ENCODE measurements around the gene SLC36A1. TPM values are rescaled to one million over a fixed set of nuclear protein-coding genes. Genes with fewer than 3 reads are reported as not detected.

SLC36A1 gene
- total RNA-seq, 1 donor from 2014 or later, result 14.2 TPM

DNA sequence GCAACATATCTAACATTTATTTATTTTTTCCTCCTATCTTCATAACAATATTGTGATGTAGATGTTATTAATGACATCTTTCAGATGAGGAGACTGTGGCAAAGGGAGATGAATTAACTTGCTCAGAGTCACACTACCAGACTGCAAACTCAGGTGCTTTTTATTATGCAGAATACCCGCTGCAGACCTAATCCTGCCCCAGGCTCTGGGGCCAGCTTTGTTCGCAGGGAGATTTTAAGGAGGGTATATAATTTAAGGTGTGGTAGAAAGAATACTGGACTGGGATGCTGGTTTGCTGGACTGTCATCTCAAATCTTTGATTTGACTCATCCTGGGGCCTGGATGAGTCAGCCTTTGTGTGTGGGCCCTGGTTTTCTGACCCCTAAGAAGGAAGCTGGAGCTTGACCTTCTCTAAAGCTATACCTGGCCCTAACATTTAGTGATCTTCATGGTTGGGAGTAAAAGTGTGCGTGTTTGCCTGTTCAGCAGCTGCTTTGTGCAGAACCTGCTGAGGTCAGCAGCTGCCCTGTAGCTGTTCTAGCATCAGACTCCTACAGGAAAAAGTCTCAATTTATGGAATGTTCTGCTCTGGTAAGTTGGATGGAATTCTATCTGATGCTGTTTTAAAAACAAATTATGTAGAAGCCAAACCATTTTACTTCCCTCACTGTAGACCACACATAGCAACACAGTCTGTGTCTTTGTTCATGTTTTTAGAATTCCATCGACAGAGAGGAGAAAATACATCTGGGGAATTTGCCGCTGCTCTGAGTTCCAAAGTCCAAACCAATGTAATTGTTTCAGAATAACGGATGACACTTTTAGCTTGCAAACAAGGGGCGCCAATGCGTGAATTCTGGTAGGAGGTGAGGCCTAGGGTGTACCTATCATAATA is 4.5 kb downstream of the SLC36A1 start:
- H3K27me3 Mint-ChIP-seq, result peaks cover 7% of the 10 kb centered on the region
- TF ChIP-seq, protein P1, sequence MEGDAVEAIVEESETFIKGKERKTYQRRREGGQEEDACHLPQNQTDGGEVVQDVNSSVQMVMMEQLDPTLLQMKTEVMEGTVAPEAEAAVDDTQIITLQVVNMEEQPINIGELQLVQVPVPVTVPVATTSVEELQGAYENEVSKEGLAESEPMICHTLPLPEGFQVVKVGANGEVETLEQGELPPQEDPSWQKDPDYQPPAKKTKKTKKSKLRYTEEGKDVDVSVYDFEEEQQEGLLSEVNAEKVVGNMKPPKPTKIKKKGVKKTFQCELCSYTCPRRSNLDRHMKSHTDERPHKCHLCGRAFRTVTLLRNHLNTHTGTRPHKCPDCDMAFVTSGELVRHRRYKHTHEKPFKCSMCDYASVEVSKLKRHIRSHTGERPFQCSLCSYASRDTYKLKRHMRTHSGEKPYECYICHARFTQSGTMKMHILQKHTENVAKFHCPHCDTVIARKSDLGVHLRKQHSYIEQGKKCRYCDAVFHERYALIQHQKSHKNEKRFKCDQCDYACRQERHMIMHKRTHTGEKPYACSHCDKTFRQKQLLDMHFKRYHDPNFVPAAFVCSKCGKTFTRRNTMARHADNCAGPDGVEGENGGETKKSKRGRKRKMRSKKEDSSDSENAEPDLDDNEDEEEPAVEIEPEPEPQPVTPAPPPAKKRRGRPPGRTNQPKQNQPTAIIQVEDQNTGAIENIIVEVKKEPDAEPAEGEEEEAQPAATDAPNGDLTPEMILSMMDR (IDR thresholded peaks at IDR 0.05; ENCODE audit: unreplicated experiment), result no peak
- H3K4me3 Mint-ChIP-seq (ENCODE audit: low read depth), result no peak overlapping the region
- H3K36me3 Mint-ChIP-seq (ENCODE audit: insufficient read depth), result no peaks in the 10 kb centered on the region
- no peak for DNase-seq (ENCODE audit: low spot score, unreplicated experiment)
- no peak overlapping the region for H3K27ac Mint-ChIP-seq
- H3K9me3 Mint-ChIP-seq (ENCODE audit: low read depth), result no peaks in the 10 kb centered on the region
- peaks cover 12% of the 10 kb centered on the region for H3K4me1 Mint-ChIP-seq (ENCODE audit: low read depth)

DNA sequence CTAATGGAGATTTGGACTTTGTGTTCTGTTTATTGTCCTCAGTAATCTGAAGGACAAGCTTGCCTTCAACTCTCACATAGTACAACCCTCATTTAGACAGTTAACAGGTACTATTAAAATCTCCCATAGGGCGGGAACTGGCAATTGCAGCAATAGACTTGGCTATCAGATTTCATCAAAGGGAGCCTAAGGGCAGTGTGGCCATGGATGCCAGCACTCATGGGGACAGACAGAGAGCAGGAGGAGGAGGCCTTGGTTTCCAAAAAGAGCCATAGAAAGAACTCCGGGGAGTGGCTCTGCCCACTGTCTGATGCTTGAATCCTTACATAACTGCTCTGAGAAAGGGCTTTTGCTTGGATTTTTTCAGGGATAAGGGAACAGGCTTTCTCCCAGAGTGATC is 6.8 kb downstream of the SLC36A1 start:
- peaks cover 2% of the 10 kb centered on the region for H3K36me3 Mint-ChIP-seq (ENCODE audit: insufficient read depth)
- peaks cover 2% of the 10 kb centered on the region for H3K27me3 Mint-ChIP-seq

DNA sequence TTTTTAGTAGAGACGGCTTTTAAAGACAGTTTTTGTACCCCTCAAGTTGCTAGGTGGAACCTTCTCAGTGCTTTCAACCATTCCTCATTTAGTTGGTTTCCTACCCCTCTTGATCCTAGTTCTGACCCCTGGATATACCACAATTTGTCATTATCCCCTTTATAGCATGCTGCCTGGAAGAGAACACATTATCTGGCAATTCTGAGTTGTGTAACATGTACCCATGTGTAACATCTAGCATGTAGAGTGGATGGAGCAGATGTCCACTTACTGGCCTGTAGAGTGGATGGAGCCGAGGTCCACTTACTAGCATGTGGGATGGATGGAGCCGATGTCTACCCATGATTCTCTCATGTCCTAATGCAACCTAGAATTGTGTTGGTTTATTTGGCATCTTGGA is 7.5 kb downstream of the SLC36A1 start:
- peaks cover 1% of the 10 kb centered on the region for H3K4me1 Mint-ChIP-seq (ENCODE audit: low read depth)
- DNase-seq (ENCODE audit: low spot score, unreplicated experiment), result no peak
- TF ChIP-seq, protein P1 (IDR thresholded peaks at IDR 0.05; ENCODE audit: unreplicated experiment), result no peak
- no peaks in the 10 kb centered on the region for H3K27me3 Mint-ChIP-seq
- H3K27ac Mint-ChIP-seq, result no peak overlapping the region
- H3K4me3 Mint-ChIP-seq (ENCODE audit: low read depth), result no peak overlapping the region
- peaks cover 2% of the 10 kb centered on the region for H3K36me3 Mint-ChIP-seq (ENCODE audit: insufficient read depth)
- no peaks in the 10 kb centered on the region for H3K9me3 Mint-ChIP-seq (ENCODE audit: low read depth)

More for the DNA sequence above, 6.8 kb downstream of the SLC36A1 start:
- DNase-seq (ENCODE audit: low spot score, unreplicated experiment), result no peak
- Mint-ChIP-seq H3K27ac (no peak overlapping the region), H3K4me1 (ENCODE audit: low read depth) (peaks cover 4% of the 10 kb centered on the region), H3K4me3 (ENCODE audit: low read depth) (no peak overlapping the region), H3K9me3 (ENCODE audit: low read depth) (no peaks in the 10 kb centered on the region)
- TF ChIP-seq, protein P1 (IDR thresholded peaks at IDR 0.05; ENCODE audit: unreplicated experiment), result no peak

DNA sequence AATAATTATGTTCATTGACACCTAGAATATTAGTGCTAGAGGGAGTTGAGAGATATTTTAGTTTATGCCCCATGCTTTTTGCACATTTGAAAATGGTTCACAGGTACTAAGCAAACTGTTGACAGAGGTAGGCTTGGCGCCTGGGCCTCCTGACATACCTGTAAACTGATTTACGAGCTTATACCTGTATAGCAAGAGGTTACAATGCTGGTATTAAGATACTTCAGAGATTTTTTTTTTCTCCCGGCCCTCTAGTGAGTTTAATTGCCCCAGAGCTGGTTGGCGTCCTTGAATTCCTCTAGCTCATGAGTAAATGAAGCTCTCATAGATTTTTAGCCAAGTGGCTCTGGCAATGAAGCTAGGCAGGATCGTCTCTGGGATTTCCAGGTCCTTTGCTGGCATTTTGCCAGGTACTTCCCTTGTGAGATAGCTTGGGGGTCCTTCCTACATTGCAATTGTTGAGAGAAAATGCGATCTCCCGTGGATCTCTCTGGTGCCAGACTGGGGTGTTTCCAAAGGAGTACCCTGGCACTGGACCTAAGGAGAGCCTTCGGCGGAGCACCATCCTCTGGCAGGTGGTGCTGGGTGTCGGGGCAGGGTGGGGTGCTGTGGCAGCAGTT is 9.0 kb downstream of the SLC36A1 start:
- TF ChIP-seq, protein P1 (IDR thresholded peaks at IDR 0.05; ENCODE audit: unreplicated experiment), result no peak
- no peaks in the 10 kb centered on the region for H3K4me1 Mint-ChIP-seq (ENCODE audit: low read depth)
- H3K9me3 Mint-ChIP-seq (ENCODE audit: low read depth), result no peaks in the 10 kb centered on the region
- H3K27ac Mint-ChIP-seq, result no peak overlapping the region
- DNase-seq (ENCODE audit: low spot score, unreplicated experiment), result no peak
- H3K4me3 Mint-ChIP-seq (ENCODE audit: low read depth), result no peak overlapping the region
- H3K36me3 Mint-ChIP-seq (ENCODE audit: insufficient read depth), result peaks cover 2% of the 10 kb centered on the region
- H3K27me3 Mint-ChIP-seq, result no peaks in the 10 kb centered on the region

DNA sequence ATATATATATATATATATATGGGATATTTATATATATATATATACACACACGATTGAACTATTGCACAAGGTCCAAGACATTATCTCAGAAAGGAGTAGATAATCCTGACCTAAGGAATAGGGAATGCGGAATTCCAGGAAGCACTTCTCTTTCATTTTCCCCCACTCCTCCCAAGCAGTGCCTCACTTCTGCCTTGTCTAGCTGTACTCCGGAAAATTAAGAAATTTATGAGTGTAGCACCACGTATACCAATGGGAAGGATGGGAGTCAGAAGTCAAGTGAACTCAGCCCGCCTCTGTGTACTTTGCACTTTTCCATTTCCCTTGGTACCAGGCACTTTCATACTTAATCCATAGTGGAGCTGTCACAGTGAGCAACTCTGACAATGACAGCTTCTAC is 10.9 kb downstream of the SLC36A1 start:
- no peak for DNase-seq (ENCODE audit: low spot score, unreplicated experiment)
- H3K36me3 Mint-ChIP-seq (ENCODE audit: insufficient read depth), result peaks cover 2% of the 10 kb centered on the region
- TF ChIP-seq, protein P1 (IDR thresholded peaks at IDR 0.05; ENCODE audit: unreplicated experiment), result no peak
- no peaks in the 10 kb centered on the region for H3K27me3 Mint-ChIP-seq
- H3K9me3 Mint-ChIP-seq (ENCODE audit: low read depth), result no peaks in the 10 kb centered on the region
- H3K4me3 Mint-ChIP-seq (ENCODE audit: low read depth), result no peak overlapping the region
- H3K27ac Mint-ChIP-seq, result no peak overlapping the region
- H3K4me1 Mint-ChIP-seq (ENCODE audit: low read depth), result no peaks in the 10 kb centered on the region

All from progenitor cell of endocrine pancreas (in vitro differentiated cells).